ENCODE results near the gene NUAK2.

Gene NUAK2

DNA sequence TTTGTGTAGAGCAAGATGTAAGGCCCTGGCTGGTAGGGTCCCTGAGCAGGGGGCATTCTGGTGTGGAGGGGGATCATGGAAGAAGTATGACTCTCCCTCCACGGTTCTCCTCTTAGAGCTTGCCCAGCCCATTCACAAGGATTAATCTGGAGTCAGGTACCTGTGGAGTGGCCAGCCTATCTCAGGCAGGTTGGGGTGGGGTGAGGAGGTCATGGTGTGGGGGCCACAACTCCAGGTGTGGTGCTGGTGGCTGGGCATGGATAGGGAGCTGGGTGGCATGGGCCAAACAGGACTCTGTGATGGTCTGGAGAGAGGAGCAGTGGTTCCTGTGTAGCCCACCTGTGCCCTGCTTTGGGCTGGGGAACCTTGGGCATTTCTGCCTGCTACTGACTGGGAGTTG lies 61.5 kb downstream of the NUAK2 start:
- H3K4me1 ChIP-seq (ENCODE audit: control insufficient read depth, insufficient read depth, low read length): peaks cover 10% of the 10 kb centered on the region

DNA sequence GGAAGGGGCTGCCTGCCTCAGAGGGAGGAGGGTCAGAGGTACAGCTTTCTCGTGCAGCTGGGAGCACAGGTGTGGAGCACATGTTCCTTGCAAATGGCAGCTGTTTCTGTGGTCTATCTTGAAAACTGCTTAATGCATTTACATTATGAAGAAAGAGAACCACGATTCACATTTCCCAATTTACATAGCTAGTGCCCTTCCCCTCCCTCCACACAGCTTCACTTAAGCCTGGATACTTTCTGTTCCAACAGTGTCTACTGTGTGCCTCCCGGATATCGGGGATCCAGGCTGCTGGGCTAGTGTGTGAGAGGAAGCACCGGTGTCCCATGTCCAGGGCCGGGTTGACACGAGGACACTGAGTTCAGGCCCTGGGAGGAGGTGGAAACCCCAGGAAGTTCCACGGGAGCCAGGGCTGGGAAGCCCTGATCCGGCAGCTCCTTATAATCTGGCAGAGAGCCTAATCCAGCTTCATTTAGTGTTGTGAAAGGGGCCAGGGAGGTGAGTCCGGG lies 62.2 kb downstream of the NUAK2 start:
- Histone ChIP-seq H3K9ac (ENCODE audit: low read depth, low read length) (no peak overlapping the region), H3K4me1 (ENCODE audit: control insufficient read depth, insufficient read depth, low read length) (peaks cover 10% of the 10 kb centered on the region), H3K36me3 (ENCODE audit: control insufficient read depth, insufficient read depth, low read length) (no peaks in the 10 kb centered on the region), H3K27ac (ENCODE audit: low read depth, low read length) (no peak overlapping the region), H3K9me3 (ENCODE audit: control insufficient read depth, insufficient read depth, low read length) (no peaks in the 10 kb centered on the region), H3K27me3 (ENCODE audit: control insufficient read depth, insufficient read depth, low read length) (no peaks in the 10 kb centered on the region), H3K4me3 (ENCODE audit: low read depth, low read length) (no peak overlapping the region)

More for the DNA sequence above, 61.5 kb downstream of the NUAK2 start:
- Histone ChIP-seq H3K4me3 (ENCODE audit: low read depth, low read length) (no peak overlapping the region), H3K36me3 (ENCODE audit: control insufficient read depth, insufficient read depth, low read length) (no peaks in the 10 kb centered on the region), H3K9ac (ENCODE audit: low read depth, low read length) (no peak overlapping the region), H3K27me3 (ENCODE audit: control insufficient read depth, insufficient read depth, low read length) (no peaks in the 10 kb centered on the region), H3K27ac (ENCODE audit: low read depth, low read length) (no peak overlapping the region), H3K9me3 (ENCODE audit: control insufficient read depth, insufficient read depth, low read length) (no peaks in the 10 kb centered on the region)

DNA sequence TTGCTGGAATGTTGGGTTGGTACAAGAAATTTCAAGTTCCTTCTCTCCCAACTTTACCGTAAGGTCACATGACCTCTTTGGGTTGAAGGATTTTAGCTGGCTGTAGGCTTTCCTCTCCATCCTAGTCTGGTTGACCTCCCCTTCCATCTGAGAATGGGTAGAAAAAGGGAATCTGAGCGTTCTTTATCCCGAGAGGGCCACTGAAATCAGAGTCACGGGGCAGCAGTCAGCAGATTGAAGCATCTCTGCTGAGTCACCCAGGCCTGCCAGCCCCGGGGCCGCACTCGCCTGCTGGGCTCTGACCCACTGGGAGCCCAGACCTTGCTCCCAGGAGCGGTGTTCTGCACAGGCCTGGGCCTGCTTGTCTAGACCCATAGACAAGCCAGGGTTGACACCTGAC lies 62.8 kb downstream of the NUAK2 start:
- H3K9ac ChIP-seq (ENCODE audit: low read depth, low read length): no peak overlapping the region

DNA sequence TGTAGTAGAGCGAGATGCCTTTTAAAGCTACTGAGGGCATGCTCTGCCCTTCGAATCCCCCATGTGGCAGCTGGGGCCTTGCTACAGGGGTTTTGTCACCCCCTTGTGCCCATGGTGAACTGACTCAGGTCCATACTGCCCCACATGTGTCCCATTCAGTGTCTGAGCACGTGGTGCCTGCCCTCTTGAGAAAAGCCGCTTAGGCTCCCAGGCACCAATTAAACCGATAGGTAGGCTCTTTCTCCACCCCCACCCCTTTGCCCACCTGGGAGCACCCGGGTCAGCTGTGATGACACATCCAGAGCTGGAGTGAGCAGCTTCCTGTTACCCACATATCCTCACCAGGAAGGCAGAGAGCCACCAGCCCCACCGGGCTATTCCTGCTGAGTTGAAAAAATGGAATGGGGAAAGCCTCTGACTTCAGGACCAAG lies 63.3 kb downstream of the NUAK2 start:
- H3K9me3 ChIP-seq (ENCODE audit: control insufficient read depth, insufficient read depth, low read length): no peaks in the 10 kb centered on the region
- H3K36me3 ChIP-seq (ENCODE audit: control insufficient read depth, insufficient read depth, low read length): no peaks in the 10 kb centered on the region
- no peak overlapping the region for H3K9ac ChIP-seq (ENCODE audit: low read depth, low read length)
- H3K4me1 ChIP-seq (ENCODE audit: control insufficient read depth, insufficient read depth, low read length): peaks cover 10% of the 10 kb centered on the region
- H3K27ac ChIP-seq (ENCODE audit: low read depth, low read length): peak overlapping the region; percentile 58
- no peaks in the 10 kb centered on the region for H3K27me3 ChIP-seq (ENCODE audit: control insufficient read depth, insufficient read depth, low read length)
- no peak overlapping the region for H3K4me3 ChIP-seq (ENCODE audit: low read depth, low read length)

More for the DNA sequence above, 62.8 kb downstream of the NUAK2 start:
- Histone ChIP-seq H3K27me3 (ENCODE audit: control insufficient read depth, insufficient read depth, low read length) (no peaks in the 10 kb centered on the region), H3K36me3 (ENCODE audit: control insufficient read depth, insufficient read depth, low read length) (no peaks in the 10 kb centered on the region), H3K4me3 (ENCODE audit: low read depth, low read length) (no peak overlapping the region), H3K9me3 (ENCODE audit: control insufficient read depth, insufficient read depth, low read length) (no peaks in the 10 kb centered on the region), H3K27ac (ENCODE audit: low read depth, low read length) (peak overlapping the region; percentile 58), H3K4me1 (ENCODE audit: control insufficient read depth, insufficient read depth, low read length) (peaks cover 10% of the 10 kb centered on the region)

DNA sequence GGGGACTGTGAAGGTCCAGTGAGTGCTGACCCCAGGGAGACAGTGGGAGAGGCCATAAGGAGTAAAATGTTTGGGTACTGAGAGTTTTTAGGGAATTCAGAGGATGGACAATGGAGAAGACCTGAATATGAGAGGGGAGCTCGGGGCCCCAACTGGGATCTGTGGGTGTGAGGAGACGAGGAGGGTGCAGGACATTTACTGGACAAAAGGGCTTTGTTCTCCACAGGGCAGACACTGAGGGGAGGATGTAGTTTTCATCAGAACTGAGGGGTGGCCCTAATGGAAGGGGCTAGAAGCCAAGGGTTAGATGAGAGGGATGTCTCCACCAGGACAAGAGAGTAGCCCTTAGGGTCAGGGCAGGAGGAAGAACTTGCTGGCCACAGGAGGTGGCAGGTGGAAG lies 63.8 kb downstream of the NUAK2 start:
- H3K27ac ChIP-seq (ENCODE audit: low read depth, low read length): no peak overlapping the region
- no peak overlapping the region for H3K4me3 ChIP-seq (ENCODE audit: low read depth, low read length)
- no peaks in the 10 kb centered on the region for H3K27me3 ChIP-seq (ENCODE audit: control insufficient read depth, insufficient read depth, low read length)
- H3K9me3 ChIP-seq (ENCODE audit: control insufficient read depth, insufficient read depth, low read length): no peaks in the 10 kb centered on the region
- peaks cover 10% of the 10 kb centered on the region for H3K4me1 ChIP-seq (ENCODE audit: control insufficient read depth, insufficient read depth, low read length)
- H3K36me3 ChIP-seq (ENCODE audit: control insufficient read depth, insufficient read depth, low read length): no peaks in the 10 kb centered on the region
- H3K9ac ChIP-seq (ENCODE audit: low read depth, low read length): no peak overlapping the region

DNA sequence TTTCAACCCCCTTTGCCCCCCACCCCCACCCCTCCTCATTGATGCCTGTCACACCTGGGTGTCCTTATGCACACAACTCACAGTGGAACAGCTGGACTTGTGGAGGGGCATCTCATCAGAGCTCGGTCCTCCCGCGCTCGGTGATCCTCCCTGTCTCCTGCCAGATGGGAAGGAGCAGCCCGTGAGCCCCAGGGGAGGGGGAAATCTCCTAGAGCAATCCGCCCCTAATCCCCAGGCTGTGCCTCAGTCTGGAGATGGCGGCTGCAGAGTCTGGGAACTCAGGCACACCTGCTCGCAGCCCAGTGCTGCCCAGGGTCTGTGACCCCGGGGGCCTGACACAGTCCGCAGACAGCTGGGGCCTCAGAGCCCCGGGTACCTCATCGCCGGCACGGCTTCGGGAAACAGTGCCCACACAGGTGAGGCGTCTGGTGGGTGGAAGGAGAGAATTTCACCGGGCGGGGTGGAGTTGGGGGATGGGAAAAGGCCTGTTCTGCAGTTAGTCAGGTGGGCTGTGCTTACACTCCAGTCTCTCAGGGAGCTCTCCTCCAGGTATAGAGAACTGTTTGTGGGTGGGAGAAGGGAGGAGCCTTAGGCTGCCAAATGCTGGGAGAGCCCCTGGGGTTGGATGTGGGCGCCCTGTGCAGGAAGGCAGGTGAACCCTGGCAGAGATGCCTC lies 64.5 kb downstream of the NUAK2 start:
- no peak overlapping the region for H3K9ac ChIP-seq (ENCODE audit: low read depth, low read length)
- H3K9me3 ChIP-seq (ENCODE audit: control insufficient read depth, insufficient read depth, low read length): no peaks in the 10 kb centered on the region
- no peak overlapping the region for H3K4me3 ChIP-seq (ENCODE audit: low read depth, low read length)
- no peak overlapping the region for H3K27ac ChIP-seq (ENCODE audit: low read depth, low read length)
- H3K27me3 ChIP-seq (ENCODE audit: control insufficient read depth, insufficient read depth, low read length): no peaks in the 10 kb centered on the region
- H3K36me3 ChIP-seq (ENCODE audit: control insufficient read depth, insufficient read depth, low read length): no peaks in the 10 kb centered on the region
- H3K4me1 ChIP-seq (ENCODE audit: control insufficient read depth, insufficient read depth, low read length): peaks cover 3% of the 10 kb centered on the region

DNA sequence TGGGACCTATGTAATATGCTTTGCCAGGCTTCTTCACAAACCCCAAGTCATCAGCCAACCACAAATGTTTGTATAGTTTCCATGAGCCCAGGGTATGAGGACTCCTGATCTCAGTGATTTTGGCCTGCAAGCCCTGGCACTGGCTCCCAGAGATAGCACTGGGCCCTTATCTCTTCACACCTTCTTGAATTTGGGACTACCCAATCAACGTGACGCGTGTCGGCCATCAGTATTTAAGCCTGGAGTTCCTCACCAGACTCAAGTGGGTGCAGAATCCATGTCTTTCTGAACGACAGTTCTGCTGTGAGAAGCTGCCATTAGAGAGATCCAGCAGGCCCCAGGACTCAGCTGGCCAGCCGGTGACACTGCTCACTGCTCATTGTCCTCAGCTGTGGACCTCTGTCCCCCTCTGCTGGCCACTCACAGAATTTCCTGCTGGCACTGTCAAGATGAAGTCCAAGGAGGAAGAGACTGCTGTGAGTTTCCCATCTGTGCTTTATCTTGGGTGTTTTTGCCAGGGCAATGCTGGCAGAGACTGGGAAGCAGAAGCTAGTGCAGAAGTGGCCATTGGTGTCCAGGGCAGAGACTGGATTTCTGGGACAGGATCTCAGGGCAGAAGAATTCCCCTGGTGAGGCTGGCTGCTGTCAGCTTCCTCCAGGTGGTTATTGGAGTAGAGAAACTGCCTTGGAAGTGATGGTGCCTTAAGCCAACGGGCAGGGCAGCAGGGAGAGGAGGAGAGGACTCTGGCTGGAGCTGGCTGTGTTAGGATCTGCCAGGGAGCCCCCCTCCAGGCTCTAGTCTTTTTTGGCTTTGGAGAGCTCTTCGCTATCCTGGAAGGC lies 65.4 kb downstream of the NUAK2 start:
- no peaks in the 10 kb centered on the region for H3K9me3 ChIP-seq (ENCODE audit: control insufficient read depth, insufficient read depth, low read length)
- H3K4me1 ChIP-seq (ENCODE audit: control insufficient read depth, insufficient read depth, low read length): no peaks in the 10 kb centered on the region; the same call in 1 of the 2 replicates
- H3K27ac ChIP-seq (ENCODE audit: low read depth, low read length): no peak overlapping the region
- H3K9ac ChIP-seq (ENCODE audit: low read depth, low read length): no peak overlapping the region
- no peaks in the 10 kb centered on the region for H3K27me3 ChIP-seq (ENCODE audit: control insufficient read depth, insufficient read depth, low read length)
- H3K4me3 ChIP-seq (ENCODE audit: low read depth, low read length): no peak overlapping the region
- no peaks in the 10 kb centered on the region for H3K36me3 ChIP-seq (ENCODE audit: control insufficient read depth, insufficient read depth, low read length)

All from HUES48 (cell line).